ENCODE results near the gene SLC6A8.
"Not testable (repeated sequence)": the region's sequence is repeated elsewhere in the genome, so short reads cannot be mapped to it uniquely, and the experiment has no call there.

Gene SLC6A8

DNA sequence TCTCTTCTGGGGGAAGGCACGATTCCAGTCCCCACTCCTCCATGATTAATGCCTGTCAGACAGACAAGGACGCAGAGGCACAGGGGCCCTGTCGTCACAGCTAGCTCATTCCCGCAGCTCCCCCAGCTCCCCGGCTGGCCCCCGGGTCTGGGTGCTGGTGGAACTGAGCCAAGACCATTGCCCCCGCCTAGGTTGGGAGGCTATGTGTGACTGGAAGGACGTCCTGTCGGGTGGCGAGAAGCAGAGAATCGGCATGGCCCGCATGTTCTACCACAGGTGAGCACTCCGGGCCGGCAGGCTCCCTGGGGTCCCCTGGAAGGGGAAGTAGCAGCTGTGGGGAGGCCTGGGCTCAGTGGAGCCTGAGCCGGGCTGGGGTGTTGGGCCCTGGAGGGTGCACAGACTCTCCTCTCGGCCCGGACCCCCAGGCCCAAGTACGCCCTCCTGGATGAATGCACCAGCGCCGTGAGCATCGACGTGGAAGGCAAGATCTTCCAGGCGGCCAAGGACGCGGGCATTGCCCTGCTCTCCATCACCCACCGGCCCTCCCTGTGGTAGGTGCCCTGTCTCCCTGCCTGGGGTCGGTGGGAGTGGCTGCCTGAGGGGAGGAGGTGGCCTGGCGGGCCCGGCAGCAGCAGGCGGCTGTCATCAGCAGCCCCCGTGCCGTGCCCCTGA, 55.2 kb downstream of the SLC6A8 start:
- not testable (repeated sequence) for DNase-seq (ENCODE audit: low read depth, low spot score)

DNA sequence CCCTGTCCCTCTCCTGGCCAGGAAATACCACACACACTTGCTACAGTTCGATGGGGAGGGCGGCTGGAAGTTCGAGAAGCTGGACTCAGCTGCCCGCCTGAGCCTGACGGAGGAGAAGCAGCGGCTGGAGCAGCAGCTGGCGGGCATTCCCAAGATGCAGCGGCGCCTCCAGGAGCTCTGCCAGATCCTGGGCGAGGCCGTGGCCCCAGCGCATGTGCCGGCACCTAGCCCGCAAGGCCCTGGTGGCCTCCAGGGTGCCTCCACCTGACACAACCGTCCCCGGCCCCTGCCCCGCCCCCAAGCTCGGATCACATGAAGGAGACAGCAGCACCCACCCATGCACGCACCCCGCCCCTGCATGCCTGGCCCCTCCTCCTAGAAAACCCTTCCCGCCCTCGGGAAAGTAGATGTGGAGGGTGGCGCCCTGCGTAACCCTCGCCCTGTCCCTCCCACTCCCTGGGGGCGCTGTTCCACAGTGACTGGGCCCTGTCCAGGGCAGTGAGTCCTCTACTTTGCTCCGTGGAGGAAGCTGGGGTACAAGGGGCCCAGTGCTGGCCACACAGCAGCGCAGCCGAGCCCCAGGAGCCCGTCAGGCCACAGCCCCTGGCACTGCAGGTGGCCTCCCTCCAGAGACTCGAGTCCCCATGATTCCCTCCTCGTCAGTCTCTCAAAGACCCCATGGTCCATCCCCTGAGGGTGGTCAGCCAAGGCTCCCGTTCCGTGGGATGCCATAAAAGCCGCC, 55.9 kb downstream of the SLC6A8 start:
- not testable (repeated sequence) for DNase-seq (ENCODE audit: low read depth, low spot score); H3K27ac ChIP-seq

More for the DNA sequence above, 55.2 kb downstream of the SLC6A8 start:
- not testable (repeated sequence) for H3K27ac ChIP-seq

DNA sequence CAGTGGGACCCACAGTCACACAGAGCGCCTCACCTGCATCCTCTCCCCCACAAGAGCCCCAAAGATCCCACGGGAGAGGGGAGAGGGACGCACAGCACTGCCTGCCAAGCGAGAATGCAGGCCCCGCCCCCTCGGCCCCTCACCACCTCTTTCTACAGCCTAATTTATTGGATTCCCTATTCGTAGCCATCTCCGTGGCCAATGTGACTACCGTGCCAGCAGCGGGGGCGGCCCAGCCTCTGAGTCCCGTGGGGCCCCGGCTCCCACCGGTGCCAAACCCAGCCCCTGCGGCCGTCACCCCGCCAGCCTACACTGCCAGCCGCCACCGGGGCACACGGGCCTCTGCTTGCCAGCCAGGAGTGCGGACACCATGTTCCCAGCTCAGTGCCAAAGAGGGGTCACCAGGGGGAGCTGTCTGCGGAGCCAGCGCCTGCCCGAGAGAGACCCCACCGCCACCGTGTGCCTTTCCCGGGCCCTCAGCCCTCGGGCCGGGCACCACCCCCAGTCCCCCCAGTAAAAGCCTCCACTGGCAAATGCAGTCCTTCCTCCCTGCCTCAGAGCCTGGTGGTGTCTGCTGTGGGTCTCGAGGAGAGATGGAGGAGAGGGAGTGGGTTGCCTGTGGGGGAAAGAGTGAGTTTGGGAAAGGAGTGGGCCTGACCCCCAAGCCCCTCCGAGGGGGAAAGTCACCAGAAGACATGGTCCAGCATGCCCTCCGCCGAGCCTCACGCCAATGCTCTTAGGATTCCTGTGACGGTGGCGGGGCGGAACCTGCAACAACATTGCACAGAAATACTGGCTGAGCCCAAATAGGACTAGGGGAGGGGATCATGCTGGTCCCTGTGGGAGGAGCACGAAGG, 56.7 kb downstream of the SLC6A8 start:
- no peak for DNase-seq (ENCODE audit: low read depth, low spot score)
- no peak overlapping the region for H3K27ac ChIP-seq

DNA sequence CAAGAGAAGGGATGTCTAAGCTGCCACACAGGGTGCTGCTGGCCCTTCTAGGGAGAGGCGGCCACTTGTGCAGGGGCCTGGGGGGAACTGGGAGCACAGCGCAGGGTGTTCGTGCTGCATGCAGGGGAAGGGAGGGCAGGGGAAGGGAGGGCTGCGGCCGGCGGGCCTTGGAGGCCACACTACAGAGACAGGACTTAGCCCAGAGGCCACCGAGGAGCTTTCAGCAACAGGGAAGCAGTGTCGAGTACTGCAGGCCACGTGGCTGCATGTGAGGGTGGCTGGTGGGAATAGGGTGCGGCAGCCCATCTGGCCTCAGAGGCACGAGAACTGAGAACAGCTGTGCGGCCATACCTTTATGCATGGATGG, 57.3 kb downstream of the SLC6A8 start:
- not testable (repeated sequence) for H3K27ac ChIP-seq; DNase-seq (ENCODE audit: low read depth, low spot score)
